ENCODE measurements around the gene ADAM19.

- TF ChIP-seq, protein P1, sequence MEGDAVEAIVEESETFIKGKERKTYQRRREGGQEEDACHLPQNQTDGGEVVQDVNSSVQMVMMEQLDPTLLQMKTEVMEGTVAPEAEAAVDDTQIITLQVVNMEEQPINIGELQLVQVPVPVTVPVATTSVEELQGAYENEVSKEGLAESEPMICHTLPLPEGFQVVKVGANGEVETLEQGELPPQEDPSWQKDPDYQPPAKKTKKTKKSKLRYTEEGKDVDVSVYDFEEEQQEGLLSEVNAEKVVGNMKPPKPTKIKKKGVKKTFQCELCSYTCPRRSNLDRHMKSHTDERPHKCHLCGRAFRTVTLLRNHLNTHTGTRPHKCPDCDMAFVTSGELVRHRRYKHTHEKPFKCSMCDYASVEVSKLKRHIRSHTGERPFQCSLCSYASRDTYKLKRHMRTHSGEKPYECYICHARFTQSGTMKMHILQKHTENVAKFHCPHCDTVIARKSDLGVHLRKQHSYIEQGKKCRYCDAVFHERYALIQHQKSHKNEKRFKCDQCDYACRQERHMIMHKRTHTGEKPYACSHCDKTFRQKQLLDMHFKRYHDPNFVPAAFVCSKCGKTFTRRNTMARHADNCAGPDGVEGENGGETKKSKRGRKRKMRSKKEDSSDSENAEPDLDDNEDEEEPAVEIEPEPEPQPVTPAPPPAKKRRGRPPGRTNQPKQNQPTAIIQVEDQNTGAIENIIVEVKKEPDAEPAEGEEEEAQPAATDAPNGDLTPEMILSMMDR (IDR thresholded peaks at IDR 0.05) = no peak
- TF ChIP-seq POLR2A (IDR thresholded peaks at IDR 0.05) = no peak
Observed at GRCh38 chr5:157491471-157491995, 84.0 kb downstream of the ADAM19 start.

Data from body of pancreas (tissue), 4 donors.